Astrocyte of the cerebellum (primary cell): ENCODE data around the gene PRKCA.

Experiments
- DNase-seq: peaks from one replicate; pipeline ENCODE4 v3.0.0-alpha.2; 2011; ENCODE audit warnings: low read depth
- H3K4me3 ChIP-seq: 2 replicates; pipeline ENCODE4 v1.5.1; 2011; ENCODE audit warnings: mild to moderate bottlenecking, low read depth, low read length, moderate library complexity
- in situ Hi-C: cut with HindIII; loops from 2 replicates; pipeline ENCODE4 v1.10.0; 2017; ENCODE audit warnings: low sequenced_read_pairs
- TF ChIP-seq, protein P1 (sequence below): IDR thresholded peaks from 2 replicates; pipeline ENCODE4 v1.5.1; 2012; ENCODE audit warnings: low read length, low read depth, moderate library complexity, mild to moderate bottlenecking; ENCODE audit errors: missing control alignments

PRKCA gene

DNA sequence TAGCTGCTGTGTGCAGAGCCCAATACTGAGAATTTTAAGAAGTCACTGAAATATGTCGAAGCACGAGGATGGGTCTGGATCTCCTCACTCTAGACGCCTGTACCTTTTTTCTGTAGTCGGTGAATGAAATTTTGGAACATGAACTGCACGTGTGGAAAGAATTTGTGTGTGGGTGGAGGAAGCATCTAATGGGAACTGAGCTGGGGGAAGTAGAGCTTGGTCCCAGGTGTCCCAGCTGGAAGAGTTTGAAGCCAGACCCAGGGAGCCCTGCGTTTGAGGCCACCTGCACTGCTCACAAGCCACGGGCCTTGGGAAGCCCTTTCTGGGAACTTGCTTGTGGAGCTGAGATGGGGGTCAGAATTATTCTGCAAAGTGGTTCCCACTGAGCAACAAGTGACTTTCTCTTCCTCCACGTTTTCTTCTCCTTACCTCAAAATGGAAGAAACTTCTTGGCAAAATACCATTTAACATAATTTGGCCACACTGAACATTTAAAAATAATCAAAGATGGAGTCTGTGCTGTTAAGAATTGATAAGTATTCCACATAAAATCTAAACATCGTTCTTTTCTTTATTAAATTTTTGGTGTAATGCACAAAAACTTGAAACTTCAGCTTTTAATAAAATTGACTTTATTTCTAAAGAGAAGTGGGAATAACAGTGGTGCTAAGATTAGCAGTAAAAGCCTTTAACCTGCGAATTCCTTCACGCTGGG, 163.8 kb downstream of the PRKCA start:
- no peak overlapping the region for H3K4me3 ChIP-seq
- TF ChIP-seq, protein P1, sequence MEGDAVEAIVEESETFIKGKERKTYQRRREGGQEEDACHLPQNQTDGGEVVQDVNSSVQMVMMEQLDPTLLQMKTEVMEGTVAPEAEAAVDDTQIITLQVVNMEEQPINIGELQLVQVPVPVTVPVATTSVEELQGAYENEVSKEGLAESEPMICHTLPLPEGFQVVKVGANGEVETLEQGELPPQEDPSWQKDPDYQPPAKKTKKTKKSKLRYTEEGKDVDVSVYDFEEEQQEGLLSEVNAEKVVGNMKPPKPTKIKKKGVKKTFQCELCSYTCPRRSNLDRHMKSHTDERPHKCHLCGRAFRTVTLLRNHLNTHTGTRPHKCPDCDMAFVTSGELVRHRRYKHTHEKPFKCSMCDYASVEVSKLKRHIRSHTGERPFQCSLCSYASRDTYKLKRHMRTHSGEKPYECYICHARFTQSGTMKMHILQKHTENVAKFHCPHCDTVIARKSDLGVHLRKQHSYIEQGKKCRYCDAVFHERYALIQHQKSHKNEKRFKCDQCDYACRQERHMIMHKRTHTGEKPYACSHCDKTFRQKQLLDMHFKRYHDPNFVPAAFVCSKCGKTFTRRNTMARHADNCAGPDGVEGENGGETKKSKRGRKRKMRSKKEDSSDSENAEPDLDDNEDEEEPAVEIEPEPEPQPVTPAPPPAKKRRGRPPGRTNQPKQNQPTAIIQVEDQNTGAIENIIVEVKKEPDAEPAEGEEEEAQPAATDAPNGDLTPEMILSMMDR = no peak
- DNase-seq = no peak
- in situ Hi-C loops = no loop called here

DNA sequence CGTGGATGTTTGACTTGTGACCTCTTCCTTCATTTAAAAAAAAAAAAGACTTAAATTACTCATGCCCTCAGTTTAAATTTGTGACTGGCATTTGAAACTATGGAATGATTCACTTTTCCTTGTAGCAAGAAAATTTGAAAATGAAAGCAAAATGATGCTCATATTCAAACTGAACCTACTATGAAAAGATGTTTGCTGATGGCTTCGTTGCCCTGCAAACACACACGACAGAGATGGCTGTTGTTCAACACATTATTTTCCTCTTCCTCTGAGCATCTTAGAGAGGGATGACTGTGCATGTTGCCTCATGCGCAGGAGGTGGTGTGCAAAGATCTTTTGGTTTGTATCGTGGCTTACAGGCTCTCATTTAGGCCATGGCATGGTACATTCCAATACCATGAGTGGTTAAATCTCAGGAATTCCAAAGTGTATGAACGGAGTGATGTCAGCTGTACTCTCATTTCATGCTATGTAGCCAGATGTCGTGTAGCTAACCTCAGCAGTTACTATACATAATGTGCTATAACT, 164.5 kb downstream of the PRKCA start:
- in situ Hi-C loops = no loop called here
- no peak overlapping the region for H3K4me3 ChIP-seq
- peak; percentile 99 for DNase-seq
- TF ChIP-seq, protein P1 = no peak

DNA sequence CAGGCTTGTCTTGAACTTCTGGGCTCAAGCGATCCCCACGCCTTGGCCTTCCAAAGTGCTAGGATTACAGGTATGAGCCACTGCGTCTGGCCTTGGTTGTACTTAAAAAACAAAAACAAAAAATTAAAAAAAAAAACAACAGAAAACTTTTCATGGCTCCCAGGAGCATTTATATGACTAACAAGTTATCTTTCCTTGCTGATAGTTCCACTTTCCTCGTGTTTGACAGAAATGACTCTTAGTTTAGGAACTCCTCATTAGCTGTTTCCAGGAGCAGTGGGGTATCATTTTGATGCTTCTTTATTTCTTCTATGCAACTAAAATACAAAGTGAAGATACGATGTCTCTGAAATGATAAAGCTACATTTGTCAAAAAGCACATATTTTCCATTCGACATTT, 165.4 kb downstream of the PRKCA start:
- DNase-seq = no peak
- no peak overlapping the region for H3K4me3 ChIP-seq
- TF ChIP-seq, protein P1 = no peak
- in situ Hi-C loops = no loop called here

DNA sequence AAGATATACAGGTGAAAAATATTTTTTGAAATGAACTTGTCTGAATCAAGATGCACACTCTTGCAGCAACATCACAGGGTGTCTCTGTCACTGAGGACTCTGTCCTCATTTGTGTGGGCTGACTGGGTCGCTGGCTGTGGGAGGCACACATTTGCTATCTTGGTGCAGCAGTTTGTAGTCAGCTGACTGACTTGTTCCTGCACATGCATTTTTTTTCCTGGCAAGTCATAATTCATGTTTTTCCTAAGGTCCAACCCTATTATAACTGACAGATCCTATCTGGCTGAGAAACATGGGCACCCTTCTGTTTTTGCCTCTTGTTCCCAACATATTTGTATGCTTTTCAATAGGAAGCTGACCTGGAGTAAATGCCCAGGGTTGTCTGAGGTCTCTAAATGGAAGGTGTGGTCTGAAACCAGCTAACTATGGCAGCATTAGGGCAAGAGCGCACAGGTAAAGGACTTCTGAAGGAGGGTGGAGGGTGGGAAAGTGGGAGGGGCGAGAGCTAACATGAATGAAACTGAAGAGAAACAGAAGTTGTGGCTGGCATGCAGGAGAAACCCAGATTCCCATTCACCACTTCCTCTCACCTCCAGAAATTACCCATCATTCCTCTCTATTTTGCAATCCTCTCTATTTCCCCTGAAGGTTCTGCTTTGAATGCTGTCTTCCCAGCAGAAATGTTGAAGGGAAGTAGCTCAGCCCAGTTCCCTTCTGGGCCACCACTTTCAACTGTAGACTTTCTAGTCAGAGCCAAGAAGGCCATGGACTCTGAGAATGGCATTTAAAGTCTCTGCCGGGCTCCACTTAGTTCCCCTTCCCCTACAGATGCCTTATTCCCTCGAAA, 166.1 kb downstream of the PRKCA start:
- no peak for DNase-seq
- in situ Hi-C loops = no loop called here
- no peak overlapping the region for H3K4me3 ChIP-seq
- TF ChIP-seq, protein P1 = no peak

DNA sequence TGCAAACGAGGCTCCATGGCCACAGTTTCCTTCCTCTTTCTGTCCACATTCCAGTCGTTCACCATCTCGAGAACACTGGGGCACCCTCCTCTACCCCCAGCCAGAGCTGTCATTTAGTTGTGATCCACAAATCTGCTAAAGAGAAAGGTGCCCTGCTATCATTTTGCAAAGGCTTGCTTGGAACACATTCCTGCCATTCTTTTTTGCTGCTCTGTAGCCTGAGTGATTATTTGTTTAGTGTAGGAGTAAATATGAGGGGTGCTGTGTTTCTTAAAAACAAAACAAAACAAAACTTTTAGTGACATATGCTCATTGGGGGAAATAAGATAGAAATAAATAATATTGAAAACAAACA, 166.7 kb downstream of the PRKCA start:
- DNase-seq = no peak
- H3K4me3 ChIP-seq = no peak overlapping the region
- in situ Hi-C loops = no loop called here
- TF ChIP-seq, protein P1 = no peak

DNA sequence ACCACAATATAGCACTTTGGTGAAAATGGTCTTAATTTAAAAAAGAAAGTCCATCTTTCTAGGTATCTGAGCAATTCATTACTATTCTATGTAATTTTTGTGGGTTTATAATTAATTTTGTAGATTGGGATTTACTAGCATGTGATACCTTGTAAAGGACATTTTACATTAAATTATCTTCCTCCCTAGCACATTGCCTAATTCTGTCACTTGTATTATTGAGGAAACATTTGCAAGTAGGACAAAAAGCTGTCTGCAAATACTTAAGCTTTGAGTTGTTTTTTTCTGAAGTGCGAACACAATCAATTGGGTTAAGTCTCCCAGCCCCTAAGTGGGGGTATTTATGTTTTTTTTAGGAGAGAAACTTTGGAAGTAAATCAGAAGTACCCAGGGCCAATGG, 167.0 kb downstream of the PRKCA start:
- TF ChIP-seq, protein P1 = no peak
- no peak overlapping the region for H3K4me3 ChIP-seq
- in situ Hi-C loops = no loop called here
- no peak for DNase-seq
